Medulla oblongata (tissue), 1 donor: ENCODE results near the gene PPT1.

Source experiments
- DNase-seq: peaks from one replicate; pipeline ENCODE4 v3.0.0-alpha.2; 2015; ENCODE audit errors: extremely low spot score

PPT1 gene

DNA sequence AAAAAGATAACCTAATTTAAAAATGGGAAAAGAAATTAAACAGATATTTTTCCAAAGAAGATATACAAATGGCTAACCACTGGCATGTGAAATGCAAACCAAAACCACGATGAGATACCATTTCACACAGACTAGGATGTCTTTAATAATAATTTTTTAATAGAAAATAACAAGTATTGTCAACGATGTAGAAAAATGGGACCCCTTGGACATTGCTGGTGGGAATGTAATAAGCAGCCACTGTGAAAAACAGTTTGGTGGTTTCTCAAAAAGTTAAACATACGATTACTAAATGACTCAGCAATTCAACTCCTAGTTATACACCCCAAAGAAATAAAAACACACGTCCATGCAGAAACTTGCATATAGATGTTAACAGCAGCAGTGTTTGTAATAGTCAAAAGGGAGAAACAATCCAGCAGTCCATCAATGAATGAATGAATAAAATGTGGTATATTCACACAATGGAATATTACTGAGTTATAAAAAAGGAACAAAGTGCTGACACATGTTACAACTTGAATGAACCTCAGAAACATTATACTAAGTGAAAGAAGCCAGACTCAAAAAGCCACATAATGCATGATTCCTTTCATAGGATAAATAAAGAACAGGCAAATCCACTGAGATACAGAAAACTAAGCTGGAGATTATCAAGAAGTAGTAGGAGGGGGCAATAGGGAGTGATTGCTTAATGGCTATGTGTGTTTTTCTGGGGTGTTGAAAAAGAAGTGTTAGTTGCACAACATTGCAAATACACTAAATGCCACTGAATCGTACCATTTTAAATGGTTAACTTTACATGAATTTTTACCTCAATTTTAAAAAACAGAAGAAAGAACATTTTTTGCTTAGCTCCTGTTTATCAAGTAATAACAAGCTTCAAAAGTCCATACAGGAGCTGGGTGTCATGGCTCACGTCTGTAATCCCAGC lies 4.1 kb downstream of the PPT1 start:
- no peak for DNase-seq

DNA sequence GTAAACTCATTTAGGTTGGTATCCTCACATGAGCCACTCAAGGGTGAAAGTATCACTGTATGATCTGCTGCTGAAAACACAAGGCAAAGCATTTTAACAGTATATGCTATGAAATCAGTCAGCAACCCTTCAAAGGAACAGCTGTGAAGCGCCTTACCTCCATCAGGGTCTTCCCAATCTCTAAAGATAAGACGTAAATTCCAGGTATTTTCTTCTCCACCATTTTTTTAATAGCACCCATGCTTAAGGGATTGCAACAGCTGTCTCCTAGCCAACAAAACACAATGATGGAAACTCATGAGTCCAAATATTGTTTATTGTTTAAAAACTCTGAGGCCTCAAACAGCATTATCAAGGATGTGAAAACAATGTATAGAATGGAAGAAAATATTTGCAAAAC lies 4.8 kb downstream of the PPT1 start:
- no peak for DNase-seq

DNA sequence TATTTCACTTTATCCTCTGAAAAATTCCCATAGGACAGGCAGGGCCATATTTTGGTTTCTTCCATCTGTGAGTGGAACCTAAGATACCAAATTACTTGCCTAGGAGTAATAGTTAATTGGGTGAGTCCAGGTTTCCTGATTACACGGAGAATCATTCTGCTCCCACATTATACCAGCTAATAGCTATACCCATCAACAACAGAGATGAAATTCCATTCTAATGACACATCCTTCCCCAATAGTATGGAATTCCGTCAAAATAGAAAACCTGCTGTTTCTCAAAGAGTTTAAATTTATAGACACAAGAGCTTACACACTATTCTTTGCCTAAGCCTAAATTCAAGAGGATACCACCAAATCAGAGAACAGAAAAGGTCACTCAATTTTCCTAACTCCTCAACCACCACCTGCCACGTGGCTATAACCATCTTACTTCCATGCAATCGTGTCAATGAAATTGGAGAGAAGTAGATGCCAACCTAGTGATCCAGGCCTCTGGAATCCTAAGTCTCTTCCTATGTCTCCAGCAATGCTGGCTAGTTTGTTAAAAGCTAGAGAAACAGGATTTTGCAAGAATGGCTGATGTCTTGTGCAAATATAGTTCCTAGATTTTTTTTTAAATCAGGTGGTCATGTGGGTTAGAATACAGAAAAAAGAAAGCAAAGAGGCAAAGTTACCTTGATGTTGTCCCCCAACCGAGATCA lies 6.2 kb downstream of the PPT1 start:
- DNase-seq, result no peak

DNA sequence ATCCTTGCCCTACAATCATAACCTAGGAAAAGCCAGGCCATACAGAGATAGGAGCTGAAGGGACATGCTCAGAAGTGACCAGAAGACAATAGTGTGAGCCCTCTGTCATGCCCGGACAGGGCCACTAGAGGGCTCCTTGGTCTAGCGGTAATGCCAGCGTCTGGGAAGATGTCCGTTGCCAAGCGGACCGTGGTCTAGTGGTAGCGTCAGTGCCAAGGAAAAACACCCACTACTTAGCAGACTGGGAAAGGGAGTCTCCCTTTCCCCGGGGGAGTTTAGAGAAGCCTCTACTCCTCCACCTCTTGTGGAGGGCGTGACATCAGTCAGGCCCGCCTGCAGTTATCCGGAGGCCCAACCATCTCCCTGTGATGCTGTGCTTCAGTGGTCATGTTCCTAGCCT lies 12.3 kb downstream of the PPT1 start:
- peak; percentile 86 for DNase-seq

DNA sequence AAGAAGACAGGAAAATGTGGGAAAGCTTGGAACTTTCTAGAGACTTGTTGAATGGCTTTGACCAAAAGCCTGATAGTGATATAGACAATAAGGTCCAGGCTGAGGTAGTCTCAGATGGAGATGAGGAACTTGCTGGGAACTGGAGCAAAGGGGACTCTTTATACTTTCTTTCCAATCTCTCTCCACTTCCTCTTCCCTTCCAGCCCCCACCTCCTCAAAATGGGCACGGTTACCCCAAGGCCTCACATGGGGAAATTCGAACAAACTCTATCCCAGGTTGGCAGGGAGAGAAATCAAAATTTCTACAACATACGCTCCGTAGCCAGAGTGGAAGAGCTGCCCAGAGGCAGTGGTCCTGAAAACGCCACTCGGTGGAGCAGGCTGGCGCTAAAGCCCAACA lies 15.2 kb downstream of the PPT1 start:
- DNase-seq, result peak; percentile 45

DNA sequence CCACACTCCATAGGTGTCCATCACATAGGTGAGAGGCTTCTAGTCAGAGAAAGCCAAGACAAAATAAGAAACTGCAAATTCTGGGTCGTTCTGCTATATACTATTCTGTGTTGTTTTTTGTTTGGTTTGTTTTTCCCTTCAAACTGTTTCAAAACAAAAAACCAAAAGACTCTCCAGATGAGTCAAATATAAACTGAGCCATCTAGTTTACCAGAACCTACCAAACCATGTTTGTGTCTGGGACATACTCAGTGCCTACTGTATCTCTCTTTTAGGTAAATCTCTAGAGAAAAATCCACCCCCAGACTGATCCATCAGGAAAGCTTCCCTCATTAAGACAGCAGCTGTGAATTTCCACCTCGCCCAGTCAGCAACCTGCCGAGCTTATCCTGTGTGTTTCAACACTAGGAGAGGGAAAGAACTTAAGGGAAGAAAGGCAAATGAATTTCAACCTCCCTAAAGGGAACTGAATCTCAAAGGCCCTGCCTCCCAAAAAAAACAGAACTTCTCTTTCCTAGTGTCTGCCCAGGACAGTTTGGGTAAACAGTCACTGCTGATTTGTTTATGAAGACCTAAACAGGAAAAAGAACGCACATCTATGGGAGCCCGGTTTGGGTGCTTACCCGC lies 17.2 kb downstream of the PPT1 start:
- DNase-seq, result peak; percentile 46

DNA sequence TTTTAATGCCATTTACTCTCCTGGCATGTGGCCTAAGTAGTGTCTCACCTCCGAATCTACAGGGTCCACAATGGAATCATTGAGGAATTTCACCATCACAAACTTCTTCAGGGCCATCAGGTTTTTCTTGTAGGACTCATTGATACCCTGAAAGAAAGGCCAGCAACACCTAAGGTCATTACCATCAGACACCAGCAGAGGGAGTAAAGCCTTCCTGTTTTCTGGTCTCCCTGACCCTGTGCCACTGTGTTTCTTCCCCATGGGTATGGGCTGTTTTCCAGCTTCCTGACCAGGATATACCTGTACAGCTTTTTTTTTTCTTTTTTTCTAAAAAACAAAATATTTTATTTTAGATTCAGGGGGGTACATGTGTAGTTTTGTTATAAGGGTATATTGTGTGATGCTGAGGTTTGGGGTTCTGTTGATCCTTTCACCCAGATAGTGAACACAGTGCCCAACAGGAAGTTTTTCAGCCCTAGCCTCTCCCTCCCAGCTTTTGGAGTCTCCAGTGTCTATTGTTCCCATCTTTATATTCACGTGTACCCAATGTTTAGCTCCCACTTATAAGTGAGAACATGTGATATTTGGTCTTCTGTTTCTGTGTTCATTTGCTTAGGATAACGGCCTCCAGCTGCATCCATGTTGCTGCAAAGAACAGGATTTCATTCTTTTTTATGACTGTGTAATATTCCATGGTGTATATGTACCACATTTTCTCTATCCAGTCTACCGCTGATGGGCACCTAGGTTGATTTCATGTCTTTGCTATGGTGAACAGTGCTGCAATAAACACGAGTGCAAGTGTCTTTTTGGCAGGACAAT lies 18.3 kb downstream of the PPT1 start:
- peak; percentile 72 for DNase-seq

DNA sequence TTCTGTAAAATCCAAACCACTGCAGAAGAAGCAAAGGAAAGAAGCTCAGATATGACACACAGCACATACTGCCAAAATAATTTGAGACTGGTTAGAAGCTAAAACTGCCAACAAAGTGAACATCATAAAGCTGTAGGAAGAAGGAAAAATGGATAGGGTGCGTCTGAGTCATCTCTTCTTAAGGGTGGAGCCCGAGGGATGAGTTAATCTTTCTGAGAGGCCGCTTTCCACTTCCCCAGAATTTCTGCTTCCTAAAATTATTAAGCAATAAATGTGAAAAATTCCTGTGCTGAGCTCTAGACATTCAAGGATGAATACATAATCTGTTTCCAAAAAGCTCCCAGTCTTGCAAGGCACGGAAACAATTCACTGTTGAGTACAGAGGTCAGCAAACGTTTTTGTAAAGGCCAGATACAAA lies 20.1 kb downstream of the PPT1 start:
- no peak for DNase-seq

DNA sequence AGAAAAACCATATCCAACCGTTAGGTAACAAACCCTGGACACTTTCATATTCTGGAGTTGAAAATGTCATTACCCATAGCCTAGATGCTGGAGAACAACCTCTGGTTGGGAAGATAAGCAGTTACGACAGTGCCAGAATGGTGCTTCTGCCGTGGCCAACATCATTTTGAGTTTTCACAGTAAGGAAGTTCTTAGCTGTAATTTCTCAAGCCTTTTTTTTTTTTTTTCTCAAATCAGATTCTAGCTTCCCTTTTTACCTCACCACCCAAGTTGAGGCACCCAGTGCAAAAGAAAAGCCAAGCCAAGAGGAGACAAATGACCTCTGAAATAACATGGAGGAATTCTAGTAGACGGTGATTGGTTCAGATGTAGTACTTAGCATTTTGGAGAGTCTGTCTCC lies 21.8 kb downstream of the PPT1 start:
- DNase-seq, result no peak

DNA sequence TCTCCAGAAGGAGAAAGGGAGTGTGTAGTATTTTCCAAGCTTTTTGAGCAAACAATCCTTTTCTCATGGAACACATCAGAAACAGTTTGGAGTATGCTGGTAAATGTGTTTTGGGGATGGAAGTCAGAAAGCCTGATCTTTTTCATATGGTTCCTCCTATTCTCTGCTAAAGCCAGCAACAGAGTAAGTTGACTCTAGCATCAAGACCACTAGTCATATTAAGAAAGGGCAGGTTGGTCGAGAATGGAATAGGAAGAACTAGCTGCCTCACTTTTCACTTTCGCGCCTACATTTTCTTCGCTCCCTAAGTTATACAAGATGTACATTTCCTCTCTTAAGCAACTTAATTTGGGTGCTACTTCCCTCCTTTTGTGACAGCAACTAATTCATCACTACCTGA lies 24.0 kb downstream of the PPT1 start:
- no peak for DNase-seq

DNA sequence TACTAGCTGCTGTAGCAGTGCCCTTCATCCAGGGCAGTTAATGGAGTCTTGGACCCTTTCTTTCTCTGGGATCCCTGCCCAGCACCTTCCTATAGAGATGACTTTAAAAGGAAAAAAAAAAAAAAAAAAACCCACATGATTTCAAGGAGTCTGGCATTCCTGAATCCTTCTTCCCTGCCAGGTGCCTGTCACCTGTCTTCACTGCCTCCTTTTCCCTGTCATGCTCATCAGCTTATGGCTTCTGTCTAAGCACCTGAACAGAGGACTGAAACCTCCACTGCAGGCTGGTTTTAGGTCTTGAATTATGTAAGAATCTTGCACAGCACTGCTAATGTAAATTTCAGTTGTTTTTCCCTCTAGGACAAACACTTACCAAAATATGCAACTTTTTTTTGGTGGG lies 24.9 kb downstream of the PPT1 start:
- DNase-seq, result no peak

DNA sequence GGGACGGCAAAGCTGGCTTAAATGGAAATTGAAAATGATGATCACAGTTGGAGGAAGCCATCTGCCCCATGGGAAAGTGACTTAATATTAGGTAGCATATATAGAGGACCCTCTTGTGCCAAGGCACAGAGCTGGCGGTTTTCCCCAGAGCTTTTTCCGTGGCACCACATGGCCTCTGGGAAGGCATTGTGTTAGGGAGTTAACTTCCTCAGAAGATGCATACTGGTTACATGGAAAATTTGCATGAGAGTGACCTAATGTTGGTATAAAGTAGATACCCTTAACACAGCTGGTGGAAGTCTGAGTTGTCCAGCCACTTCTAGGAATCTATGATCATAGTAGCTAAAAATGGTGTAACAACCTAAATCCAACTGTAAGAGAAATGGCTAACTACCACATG lies 29.2 kb downstream of the PPT1 start:
- no peak for DNase-seq

DNA sequence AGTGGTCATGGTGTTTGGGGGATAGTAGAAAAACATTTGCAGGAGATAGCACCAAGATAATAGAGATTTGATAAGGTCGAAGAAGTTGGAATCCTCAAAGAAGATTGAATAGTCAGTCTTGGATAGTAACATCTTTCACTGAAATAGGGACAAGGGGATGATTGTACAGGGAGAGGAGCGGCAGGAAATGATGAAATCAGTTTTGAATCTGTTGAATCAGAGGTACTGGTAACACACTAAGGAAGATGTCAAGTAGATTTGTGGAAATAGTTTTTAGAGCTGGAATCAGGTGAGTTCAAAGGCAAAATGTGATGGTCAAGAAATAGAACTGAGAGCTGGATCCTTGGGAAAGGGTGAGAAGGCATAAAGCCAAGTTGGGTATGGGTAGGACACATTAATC lies 30.0 kb downstream of the PPT1 start:
- no peak for DNase-seq

DNA sequence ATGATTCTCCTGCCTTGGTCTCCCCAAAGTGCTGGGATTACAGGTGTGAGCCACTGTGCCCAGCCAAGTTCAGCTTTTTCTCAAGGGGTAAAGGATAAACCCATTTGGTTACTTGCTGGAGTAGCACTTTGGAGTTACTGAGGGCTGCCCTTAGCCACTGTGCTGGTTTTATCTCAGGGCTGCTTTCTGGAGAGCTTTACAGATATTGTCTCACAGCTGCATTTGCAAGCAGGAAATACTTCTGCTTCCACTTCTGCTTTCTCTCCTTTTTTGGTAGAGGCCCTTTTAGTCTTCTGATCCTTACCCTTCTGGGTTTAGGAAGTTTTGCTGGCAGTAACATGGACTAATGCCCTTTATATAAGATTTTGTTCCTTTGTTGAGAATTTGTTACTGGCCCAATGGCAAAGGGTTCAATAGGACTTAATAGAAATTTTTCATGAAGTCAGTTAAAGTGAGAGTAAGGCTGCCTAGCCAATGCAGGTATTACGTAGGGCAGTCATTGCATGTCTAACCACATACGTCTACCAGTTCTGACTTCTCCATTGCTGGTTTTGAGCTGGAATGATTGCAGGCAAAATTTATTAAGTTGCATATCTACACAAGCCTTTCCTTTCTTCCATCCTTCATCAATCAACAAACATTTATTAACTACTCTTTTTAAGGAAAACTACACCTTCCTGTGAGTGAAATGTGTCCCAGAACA lies 32.1 kb downstream of the PPT1 start:
- peak; percentile 75 for DNase-seq

DNA sequence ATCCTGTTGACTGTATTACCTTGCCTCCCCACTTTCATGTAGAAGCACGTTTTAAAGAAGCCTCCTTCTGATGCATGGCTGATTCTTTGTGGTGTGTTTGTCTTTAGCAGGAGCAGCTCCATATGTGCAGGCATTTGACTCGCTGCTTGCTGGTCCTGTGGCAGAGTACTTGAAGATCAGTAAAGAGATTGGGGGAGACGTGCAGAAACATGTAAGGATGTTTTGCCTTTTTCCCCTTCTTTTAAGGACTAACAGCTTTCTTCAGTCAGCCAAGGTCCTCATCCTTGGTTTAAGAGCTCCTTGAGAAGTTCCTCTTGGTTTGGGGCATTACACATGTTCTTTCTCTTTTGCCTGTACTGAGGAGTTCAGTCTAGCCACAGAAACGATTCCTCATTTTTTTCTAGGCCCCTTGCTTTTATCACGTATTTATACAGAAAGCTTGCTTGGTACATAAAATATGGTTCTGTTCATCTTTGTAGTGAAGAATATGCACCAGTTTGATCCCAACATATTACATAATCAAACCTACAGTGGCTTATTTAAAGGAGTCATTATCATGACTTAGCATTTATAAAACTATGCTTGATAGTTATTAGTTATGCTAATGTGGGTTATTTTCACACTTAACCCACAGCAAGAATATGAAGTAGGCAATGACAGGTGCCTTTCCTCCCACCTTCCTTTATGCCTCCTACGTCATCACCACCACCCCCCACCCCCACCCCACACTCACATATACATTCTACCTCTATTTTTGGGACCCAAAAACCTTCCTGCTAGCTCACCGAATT lies 36.9 kb downstream of the PPT1 start:
- peak; percentile 53 for DNase-seq

DNA sequence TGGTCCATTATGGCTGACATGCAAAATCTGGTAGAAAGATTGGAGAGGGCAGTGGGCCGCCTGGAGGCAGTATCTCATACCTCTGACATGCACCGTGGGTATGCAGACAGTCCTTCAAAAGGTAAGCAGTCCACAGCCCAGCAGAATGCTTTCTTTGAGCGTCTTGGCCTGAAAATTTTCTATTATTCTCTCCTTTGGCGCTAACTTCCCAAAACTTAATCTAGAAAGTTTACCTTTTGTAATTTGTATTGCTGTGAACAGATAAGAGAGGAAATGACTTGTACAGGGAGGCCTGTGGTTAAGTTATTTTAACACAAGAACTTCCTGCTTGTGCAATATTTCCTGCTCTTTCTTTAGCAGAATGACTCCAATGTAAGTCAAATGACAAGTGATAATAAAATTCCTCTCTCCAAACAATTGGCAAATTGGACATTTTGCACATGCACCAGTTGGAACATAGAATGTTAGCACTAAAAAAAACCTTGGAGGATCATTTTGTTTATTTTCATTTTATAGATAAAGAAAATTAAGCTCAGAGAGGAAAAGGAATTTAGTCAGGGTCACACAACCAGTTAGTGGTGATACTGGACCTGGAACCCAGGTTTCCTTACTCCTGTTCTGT lies 37.6 kb downstream of the PPT1 start:
- DNase-seq, result no peak

DNA sequence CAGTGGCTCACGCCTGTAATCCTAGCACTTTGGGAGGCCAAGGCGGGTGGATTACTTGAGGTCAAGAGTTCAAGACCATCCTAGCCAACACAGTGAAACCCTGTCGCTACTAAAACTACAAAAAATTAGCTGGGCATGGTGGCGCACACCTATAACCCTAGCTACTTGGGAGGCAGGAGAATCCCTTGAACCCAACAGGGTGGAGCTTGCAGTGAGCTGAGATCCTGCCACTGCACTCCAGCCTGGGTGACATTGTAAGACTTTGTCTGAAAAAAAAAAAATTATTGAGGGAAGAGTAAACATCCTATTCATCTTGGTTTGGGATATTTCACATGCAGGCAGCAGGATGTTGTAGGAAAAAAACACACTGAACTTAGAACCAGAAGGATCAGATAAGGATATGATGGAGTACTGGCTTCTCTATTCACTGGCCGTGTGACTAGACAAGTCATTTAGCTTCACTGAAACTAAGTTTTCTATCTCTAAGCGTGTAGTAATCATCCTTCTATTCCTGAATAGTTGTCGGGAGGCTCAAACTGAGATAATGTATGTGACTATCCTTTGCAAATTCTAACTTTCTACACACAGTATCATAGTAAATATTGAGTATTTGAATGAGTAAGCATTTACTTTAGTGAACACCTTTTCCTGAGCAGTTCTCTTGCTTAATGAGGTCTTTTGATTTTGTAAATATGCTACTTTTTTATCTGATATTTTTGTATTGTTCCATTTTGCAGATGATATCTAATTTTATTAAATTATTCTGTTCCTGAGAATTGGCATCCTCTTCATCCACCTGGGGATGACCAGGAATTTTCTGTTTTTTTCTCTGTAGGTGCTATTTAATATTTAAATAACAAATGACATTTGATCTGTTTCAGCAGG lies 38.4 kb downstream of the PPT1 start:
- DNase-seq, result no peak

DNA sequence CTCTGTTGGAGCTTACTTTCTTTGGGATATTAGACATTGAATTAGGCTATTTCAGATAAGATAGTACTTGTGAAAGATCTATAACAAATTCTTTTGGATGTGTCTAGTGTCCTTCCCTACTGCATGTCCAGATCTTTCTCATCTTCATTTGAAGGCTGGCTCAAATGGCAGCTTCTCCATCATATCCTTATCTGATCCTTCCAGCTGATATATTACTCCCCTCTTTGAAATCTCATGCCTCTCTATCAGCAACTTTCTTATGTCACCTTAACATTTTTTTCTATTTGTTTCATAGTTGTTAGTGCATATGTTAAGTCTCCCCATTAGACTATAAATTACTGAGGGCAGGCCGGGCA lies 39.0 kb downstream of the PPT1 start:
- DNase-seq, result no peak
